Activated CD4-positive, alpha-beta T cell treated with anti-CD3 and anti-CD28 coated beads for 4 hours (primary cell): Measurements from ENCODE around the gene PPFIBP1.
"Not testable (repeated sequence)": the region's sequence is repeated elsewhere in the genome, so short reads cannot be mapped to it uniquely, and the experiment has no call there.

Source experiments
- DNase-seq, 2 donors: peaks; one replicate each; pipeline ENCODE4 v3.0.0-alpha.2; 2020

The PPFIBP1 gene

GRCh38 chr12:27515671-27516070, 8.3 kb upstream of the PPFIBP1 start:
- no peak for DNase-seq

- DNase-seq = no peak
These were observed 7.4 kb upstream of the PPFIBP1 start for GRCh38 chr12:27516625-27517024.

GRCh38 chr12:27517546-27517945, 6.5 kb upstream of the PPFIBP1 start:
- no peak for DNase-seq

- no peak for DNase-seq
These were observed 5.9 kb upstream of the PPFIBP1 start for GRCh38 chr12:27517961-27518665.

- no peak for DNase-seq
These were observed 2.9 kb upstream of the PPFIBP1 start for GRCh38 chr12:27521066-27521465.

- no peak for DNase-seq
These were observed 2.0 kb upstream of the PPFIBP1 start for GRCh38 chr12:27521981-27522380.

GRCh38 chr12:27523305-27523641, 733 bp upstream of the PPFIBP1 start:
- DNase-seq = no peak

- no peak for DNase-seq
These were observed 459 bp downstream of the PPFIBP1 start for GRCh38 chr12:27524494-27524835.

GRCh38 chr12:27524839-27525753, 1.1 kb downstream of the PPFIBP1 start:
- DNase-seq = no peak

GRCh38 chr12:27527512-27527911, 3.5 kb downstream of the PPFIBP1 start:
- DNase-seq = no peak

- DNase-seq = no peak
These were observed 4.8 kb downstream of the PPFIBP1 start for GRCh38 chr12:27528788-27529187.

- DNase-seq = no peak
These were observed 6.3 kb downstream of the PPFIBP1 start for GRCh38 chr12:27530157-27530922.

GRCh38 chr12:27531896-27532295, 7.9 kb downstream of the PPFIBP1 start:
- DNase-seq = no peak

GRCh38 chr12:27534060-27534764, 10.2 kb downstream of the PPFIBP1 start:
- DNase-seq = no peak

- DNase-seq = no peak
These were observed 10.8 kb downstream of the PPFIBP1 start for GRCh38 chr12:27534765-27535161.

- no peak for DNase-seq
These were observed 11.3 kb downstream of the PPFIBP1 start for GRCh38 chr12:27535318-27535717.

- DNase-seq = no peak
These were observed 14.1 kb downstream of the PPFIBP1 start for GRCh38 chr12:27537855-27538675.

- DNase-seq = no peak
These were observed 15.2 kb downstream of the PPFIBP1 start for GRCh38 chr12:27539191-27539631.

GRCh38 chr12:27541031-27541719, 17.2 kb downstream of the PPFIBP1 start:
- no peak for DNase-seq

GRCh38 chr12:27542628-27543027, 18.6 kb downstream of the PPFIBP1 start:
- no peak for DNase-seq

- not testable (repeated sequence) for DNase-seq
These were observed 20.9 kb downstream of the PPFIBP1 start for GRCh38 chr12:27544858-27545257.
